ENCODE results near the gene EXD3.
A peak's percentile ranks its signal among the peaks of the same experiment; 100 is the strongest.
"Not testable (repeated sequence)": the region's sequence is repeated elsewhere in the genome, so short reads cannot be mapped to it uniquely, and the experiment has no call there.

Gene EXD3

GRCh38 chr9:137415451-137415850 lies 7.5 kb downstream of the EXD3 start:
- ChIA-PET CTCF (interaction anchor here (0.6 kb wide), 1 partner anchor 1911 kb away, joined by 4 read pairs; no protein-coding TSS in a partner anchor), POLR2A (ENCODE audit: low non-redundant PET) (no interaction called here)
- no peak for TF ChIP-seq CTCF (conservative IDR thresholded peaks at IDR 0.05; ENCODE audit: low read depth)
- H3K27ac ChIP-seq, result peak overlapping the region; percentile 93
- no peak for DNase-seq (ENCODE audit: low spot score)

- peak overlapping the region; percentile 93 for H3K27ac ChIP-seq
- ChIA-PET POLR2A (ENCODE audit: low non-redundant PET) (interaction anchor here (1.2 to 1.8 kb wide), 2 partner anchors 10 to 111 kb away, joined by 5 read pairs; partner anchors contain the start of genes EXD3, NOXA1 and NRARP), CTCF (interaction anchor here (0.7 to 2.3 kb wide), 4 partner anchors 10 to 109 kb away, joined by 4 to 16 read pairs (median 5); partner anchors contain the start of genes EXD3 and NOXA1)
- DNase-seq (ENCODE audit: low spot score), result peak; percentile 34
- no peak for TF ChIP-seq CTCF (conservative IDR thresholded peaks at IDR 0.05; ENCODE audit: low read depth)
Measured at GRCh38 chr9:137412431-137412830, 10.5 kb downstream of the EXD3 start.

- CTCF ChIA-PET, result interaction anchor here (0.6 to 2.3 kb wide), 4 partner anchors 11 to 108 kb away, joined by 3 to 16 read pairs (median 4); partner anchors contain the start of genes EXD3 and NOXA1
- POLR2A ChIA-PET (ENCODE audit: low non-redundant PET), result interaction anchor here (1.2 kb wide), 1 partner anchor 110 kb away, joined by 5 read pairs; the partner anchor contains the start of gene NRARP
- peak; percentile 97 for DNase-seq (ENCODE audit: low spot score)
- no peak for TF ChIP-seq CTCF (conservative IDR thresholded peaks at IDR 0.05; ENCODE audit: low read depth)
- peak overlapping the region; percentile 93 for H3K27ac ChIP-seq
Measured at GRCh38 chr9:137411645-137412380, 11.1 kb downstream of the EXD3 start.

- DNase-seq (ENCODE audit: low spot score), result no peak
- no peak for TF ChIP-seq CTCF (conservative IDR thresholded peaks at IDR 0.05; ENCODE audit: low read depth)
- H3K27ac ChIP-seq, result peak overlapping the region; percentile 93
- POLR2A ChIA-PET (ENCODE audit: low non-redundant PET), result no interaction called here
- CTCF ChIA-PET, result interaction anchor here (0.6 to 1.7 kb wide), 3 partner anchors 13 to 75 kb away, joined by 3 to 4 read pairs (median 4); no protein-coding TSS in a partner anchor
Measured at GRCh38 chr9:137411260-137411644, 11.7 kb downstream of the EXD3 start.

- POLR2A ChIA-PET (ENCODE audit: low non-redundant PET), result no interaction called here
- no peak for TF ChIP-seq CTCF (conservative IDR thresholded peaks at IDR 0.05; ENCODE audit: low read depth)
- CTCF ChIA-PET, result interaction anchor here (0.6 to 1.7 kb wide), 3 partner anchors 13 to 74 kb away, joined by 3 to 4 read pairs (median 4); no protein-coding TSS in a partner anchor
- peak overlapping the region; percentile 93 for H3K27ac ChIP-seq
- no peak for DNase-seq (ENCODE audit: low spot score)
Measured at GRCh38 chr9:137410891-137411249, 12.1 kb downstream of the EXD3 start.

GRCh38 chr9:137410236-137410890 lies 12.6 kb downstream of the EXD3 start:
- POLR2A ChIA-PET (ENCODE audit: low non-redundant PET); DNase-seq (ENCODE audit: low spot score): not testable (repeated sequence)
- peak overlapping the region; percentile 93 for H3K27ac ChIP-seq
- CTCF ChIA-PET, result interaction anchor here (1.7 kb wide), 1 partner anchor 14 kb away, joined by 4 read pairs; no protein-coding TSS in a partner anchor

All from RWPE1 (cell line).